ENCODE measurements around the gene FARSB.
"Not testable (repeated sequence)": the region's sequence is repeated elsewhere in the genome, so short reads cannot be mapped to it uniquely, and the experiment has no call there.

FARSB gene

GRCh38 chr2:222604749-222605515 lies 51.0 kb downstream of the FARSB start:
- DNase-seq (ENCODE audit: low spot score): no peak

- DNase-seq (ENCODE audit: low spot score): no peak
Measured at GRCh38 chr2:222603501-222603900, 52.4 kb downstream of the FARSB start.

GRCh38 chr2:222598611-222599010 lies 57.3 kb downstream of the FARSB start:
- no peak for DNase-seq (ENCODE audit: low spot score)

GRCh38 chr2:222595581-222595980 lies 60.3 kb downstream of the FARSB start:
- DNase-seq (ENCODE audit: low spot score): no peak

- no peak for DNase-seq (ENCODE audit: low spot score)
Measured at GRCh38 chr2:222594679-222595078, 61.2 kb downstream of the FARSB start.

DNA sequence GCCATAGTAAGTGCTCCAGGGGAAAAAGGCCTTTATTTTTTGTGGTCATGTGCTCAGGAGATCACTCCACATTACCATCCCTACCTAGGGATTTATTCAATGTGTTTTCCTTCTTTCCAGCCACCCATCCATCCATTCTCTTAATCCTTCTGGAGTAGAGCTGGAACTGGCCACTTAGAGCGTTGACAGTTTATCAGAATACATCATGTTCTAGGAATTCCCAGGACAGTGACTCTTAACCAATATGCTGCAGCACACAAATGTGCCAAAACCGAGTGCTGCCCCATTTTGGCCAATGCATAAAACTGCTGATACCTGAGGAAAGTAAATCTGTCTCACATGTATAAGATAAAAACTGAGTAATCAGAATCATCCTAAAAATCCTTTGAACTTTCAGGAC lies 63.7 kb downstream of the FARSB start:
- DNase-seq (ENCODE audit: low spot score): no peak

DNA sequence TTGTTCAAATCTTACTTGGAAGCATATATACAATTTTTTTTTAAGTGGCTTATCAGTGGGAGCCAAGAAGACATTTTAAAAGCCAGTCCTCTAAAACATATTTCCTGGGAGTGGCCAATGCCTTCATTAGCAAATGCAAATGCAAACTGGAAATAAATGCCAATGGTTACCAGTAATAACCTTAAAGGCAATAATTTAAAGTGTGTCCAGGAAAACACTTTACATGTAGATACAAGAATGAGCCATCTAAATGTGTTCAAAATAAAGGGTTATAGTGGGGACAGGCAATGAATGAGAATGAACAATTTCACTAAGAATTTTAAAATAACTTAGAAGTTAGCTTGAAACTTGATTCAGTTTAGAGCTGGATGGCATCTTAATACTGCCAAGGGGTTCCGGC lies 64.2 kb downstream of the FARSB start:
- DNase-seq (ENCODE audit: low spot score): no peak

- not testable (repeated sequence) for DNase-seq (ENCODE audit: low spot score)
Measured at GRCh38 chr2:222584589-222584988, 71.3 kb downstream of the FARSB start.

DNA sequence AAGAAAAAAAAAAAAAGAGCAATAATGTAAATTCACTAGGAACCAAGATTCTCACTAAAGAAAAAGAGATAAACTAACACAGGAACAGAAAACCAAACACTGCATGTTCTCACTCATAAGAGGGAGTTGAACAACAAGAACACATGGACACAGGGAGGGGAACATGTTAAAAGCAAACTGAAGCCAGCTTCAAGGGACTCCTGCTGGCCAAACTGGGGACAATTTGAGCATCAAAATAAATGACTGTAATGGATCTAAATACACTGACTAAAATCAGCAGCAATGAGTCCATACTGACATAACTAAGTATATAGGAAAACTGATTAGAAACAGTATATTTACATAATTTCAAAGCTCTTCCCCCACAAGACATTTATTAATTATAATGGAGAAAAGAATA lies 73.0 kb downstream of the FARSB start:
- DNase-seq (ENCODE audit: low spot score): no peak

GRCh38 chr2:222577341-222577740 lies 78.6 kb downstream of the FARSB start:
- no peak for DNase-seq (ENCODE audit: low spot score)

GRCh38 chr2:222576171-222577081 lies 79.5 kb downstream of the FARSB start:
- no peak for DNase-seq (ENCODE audit: low spot score)

GRCh38 chr2:222575618-222576017 lies 80.3 kb downstream of the FARSB start:
- no peak for DNase-seq (ENCODE audit: low spot score)

DNA sequence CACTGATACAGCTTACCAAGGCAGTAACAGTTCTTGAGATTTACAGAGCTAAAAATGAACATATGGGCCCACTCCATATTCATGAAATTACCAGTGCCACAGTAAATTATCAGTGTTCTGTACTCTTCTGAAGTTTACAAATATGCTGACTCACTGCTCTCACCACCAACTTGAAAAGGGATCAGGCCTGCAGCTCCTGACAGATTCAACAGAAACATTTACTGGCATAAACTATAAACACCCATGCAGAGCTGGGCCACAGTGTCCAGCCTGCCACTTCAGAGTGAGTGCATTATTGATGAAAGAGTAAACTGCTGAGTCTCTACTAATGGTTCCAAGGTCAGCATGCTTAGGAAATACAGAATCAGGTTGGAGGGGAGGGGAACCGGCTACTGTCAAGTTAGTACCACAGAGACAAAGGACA lies 83.1 kb downstream of the FARSB start:
- DNase-seq (ENCODE audit: low spot score): no peak

DNA sequence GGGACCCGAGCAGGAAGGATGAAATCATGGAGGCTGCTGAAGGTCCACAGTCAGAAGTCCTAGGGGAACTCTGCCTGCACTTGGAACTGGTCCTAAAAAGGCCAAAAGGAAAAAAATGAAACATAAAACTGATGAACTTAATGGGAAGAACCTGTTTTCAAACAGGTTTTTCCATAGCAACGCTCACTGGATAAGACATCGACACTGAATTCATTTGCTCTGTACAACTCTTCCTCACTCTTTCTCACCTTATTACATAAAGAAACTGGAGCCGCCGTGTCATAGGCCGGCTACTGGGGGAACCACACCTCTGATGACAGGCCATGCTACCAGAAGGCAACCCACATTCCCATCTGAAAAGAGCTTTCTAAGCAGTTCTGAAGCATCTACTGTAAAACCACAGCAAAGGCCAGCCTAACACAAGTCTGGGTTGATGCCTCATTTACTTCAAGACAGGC lies 83.6 kb downstream of the FARSB start:
- DNase-seq (ENCODE audit: low spot score): no peak

DNA sequence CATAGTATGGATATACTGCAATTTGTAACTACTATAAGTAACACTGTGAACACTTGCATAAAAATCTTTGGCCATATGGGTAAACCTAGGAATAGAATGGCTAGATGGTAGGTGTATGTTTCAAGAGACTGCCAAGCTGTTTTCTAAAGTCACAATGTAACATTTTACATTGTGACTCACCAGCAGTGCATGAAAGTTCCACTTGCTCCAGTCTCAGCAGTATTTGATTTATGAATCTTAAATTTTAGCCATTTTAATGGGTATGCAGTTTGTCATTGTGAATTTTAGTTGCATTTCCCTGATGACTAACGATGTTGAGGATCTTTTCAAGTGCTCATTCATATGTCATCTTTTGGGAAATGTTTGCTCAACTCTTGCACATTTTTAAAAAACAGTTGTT lies 86.1 kb downstream of the FARSB start:
- no peak for DNase-seq (ENCODE audit: low spot score)

GRCh38 chr2:222568865-222569264 lies 87.0 kb downstream of the FARSB start:
- no peak for DNase-seq (ENCODE audit: low spot score)

DNA sequence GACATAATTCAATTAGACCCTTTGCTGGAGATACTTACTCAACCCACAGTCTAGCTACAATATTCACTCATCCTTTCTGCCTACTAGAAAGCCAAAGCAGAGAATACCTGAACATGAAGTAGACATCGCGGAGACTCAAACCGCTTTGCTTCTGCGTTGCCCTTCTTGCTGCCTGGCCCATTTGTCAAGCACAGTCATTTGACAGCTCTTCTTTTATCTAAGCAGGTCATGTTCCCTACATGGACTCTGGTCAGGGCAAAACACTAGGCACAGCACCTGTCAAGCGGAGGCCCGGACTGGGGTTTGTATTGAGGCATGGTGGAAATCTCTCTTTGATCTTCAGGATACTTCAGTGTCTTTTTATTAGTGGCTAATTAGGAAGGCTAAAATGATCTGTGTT lies 89.7 kb downstream of the FARSB start:
- DNase-seq (ENCODE audit: low spot score): no peak

DNA sequence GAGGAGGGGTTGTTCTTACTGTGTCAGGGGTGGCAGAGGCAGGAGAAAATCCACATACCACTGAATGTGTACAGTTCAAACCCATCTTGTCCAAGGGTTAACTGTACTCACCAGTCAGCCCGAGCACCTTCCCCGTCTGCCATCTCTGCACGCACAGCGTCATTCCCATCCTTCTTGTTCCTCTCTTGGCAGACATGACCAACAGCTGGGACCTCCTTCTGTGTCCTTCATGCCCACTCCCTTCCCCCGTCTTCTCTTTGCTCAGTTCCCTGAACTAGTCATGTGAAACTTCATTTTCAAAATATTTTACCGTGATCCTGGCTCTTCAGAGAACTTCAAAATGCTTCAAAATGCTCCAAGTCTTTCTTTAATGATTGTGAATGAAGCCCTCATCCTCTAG lies 92.0 kb downstream of the FARSB start:
- no peak for DNase-seq (ENCODE audit: low spot score)

DNA sequence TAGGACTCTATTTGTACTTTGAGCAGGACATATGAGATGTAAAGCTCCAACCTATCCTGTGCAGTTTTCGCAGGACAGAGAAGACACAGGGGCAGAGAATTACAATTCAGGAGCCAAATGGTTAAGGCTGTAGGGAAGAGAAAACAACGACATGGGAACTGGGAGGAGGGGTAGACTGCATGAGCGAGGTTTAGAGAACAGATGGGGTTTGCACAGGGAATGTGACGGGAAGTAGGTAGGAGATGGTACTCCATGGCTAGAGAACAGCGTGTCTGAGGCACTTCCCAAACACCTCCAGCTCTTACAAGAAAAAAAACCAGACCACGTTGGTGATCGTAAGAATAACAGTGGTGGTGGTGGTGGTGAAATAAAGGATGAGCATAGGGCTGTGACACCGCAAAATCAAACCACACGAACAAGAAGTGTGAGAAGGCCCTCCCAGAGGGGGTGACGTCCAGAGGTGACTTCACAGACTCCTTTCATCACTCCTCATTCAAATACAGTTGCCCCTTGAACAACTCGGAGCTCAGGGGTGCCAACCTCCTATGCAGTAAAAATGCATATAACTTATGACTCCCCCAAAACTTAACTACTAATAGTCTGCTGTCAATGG lies 92.7 kb downstream of the FARSB start:
- no peak for DNase-seq (ENCODE audit: low spot score)

DNA sequence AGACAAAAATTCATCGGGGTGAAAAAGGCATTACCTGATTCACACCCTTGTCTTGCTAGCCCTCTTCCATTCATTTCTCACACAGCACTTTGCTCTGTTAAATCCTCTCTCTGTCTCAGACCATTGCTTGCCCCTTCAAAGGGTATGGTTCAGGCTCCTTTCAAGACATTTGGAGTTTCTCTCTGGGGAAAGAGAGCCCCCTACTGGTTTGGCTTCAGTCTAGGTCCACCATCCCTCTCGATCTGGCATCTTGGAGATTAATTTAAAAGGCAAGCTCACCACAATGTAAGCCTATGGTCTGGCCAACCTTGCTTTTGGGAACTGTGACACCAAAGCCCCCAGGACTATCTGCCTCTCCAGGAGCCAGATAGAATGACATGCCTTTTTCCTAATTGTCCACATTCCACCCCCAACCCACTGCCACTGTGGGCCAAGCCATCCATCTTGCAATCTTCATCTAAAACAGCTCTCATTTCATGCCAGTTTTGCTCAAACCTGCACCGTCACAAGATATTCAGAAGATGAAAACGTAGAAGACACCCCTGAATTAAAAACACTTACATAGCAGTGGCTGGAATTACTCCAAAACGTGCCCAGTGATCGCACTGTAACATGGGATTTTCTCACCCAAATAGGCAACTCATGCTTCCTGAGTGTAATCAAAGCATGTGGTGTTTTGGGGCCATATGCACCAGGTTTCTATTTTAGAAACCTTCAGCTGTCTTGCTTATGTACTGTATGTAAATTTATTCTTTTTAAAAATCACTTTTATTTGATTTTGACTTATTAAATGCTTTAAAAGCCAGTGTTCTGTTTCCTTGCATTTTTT lies 93.9 kb downstream of the FARSB start:
- no peak for DNase-seq (ENCODE audit: low spot score)

DNA sequence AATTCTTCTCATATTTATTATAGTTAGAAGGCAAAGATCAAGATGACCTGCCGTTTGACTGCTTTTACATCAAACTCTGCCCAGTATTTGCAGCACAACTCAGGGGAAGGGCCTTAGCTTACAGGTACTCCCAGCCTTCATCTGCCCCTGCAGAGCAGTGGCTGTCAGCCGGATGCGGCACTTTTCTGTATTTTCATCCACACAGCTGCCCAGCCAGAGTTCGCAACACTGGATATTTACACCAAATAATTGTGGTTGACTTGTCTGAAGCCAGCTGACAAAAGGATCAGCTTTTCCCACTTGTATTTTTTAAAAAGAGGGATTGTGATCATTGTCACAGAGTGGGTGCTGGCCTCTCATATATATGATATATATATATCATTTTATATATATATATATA lies 94.7 kb downstream of the FARSB start:
- DNase-seq (ENCODE audit: low spot score): no peak

DNA sequence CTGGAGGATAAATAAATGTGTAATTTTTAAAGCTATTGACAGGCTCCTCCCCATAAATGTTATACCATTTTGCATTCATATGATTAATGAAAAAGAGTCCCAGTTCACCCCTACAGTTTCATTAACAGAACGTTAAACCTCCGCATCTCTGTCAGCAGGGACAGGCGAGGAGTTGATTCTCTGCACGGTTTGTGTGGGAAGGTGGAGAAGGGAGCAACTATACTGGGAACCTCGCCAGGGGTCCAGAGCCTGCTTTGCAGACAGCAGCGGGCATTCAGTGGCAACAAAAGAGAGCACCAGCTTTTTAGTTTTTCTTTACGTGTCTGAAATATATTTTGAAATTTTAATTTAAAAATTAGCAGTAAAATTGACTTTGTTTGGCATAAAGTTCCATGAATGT lies 101.4 kb downstream of the FARSB start:
- DNase-seq (ENCODE audit: low spot score): no peak

Data from left forelimb (tissue), 1 donor.